Skin epidermis (tissue), 12 donors: ENCODE data around the gene MCM7.

Experiments
- H3K27ac ChIP-seq, 21 experiments: fragments of 200-600 bp; sonication (generic) in 11 of 21; one replicate each; pipeline ENCODE4 v1.5.0; 2020; ENCODE audit warnings: mild to moderate bottlenecking in 3 of 21, inconsistent platforms in 2 of 21, moderate library complexity in 2 of 21
- H3K4me3 ChIP-seq, 7 experiments: fragments of 200-600 bp; sonication (generic) in 2 of 7; one replicate each; pipeline ENCODE4 v1.5.0; 2020; ENCODE audit warnings: inconsistent platforms in 2 of 7, mild to moderate bottlenecking in 2 of 7, moderate library complexity in 1 of 7

Gene MCM7

DNA sequence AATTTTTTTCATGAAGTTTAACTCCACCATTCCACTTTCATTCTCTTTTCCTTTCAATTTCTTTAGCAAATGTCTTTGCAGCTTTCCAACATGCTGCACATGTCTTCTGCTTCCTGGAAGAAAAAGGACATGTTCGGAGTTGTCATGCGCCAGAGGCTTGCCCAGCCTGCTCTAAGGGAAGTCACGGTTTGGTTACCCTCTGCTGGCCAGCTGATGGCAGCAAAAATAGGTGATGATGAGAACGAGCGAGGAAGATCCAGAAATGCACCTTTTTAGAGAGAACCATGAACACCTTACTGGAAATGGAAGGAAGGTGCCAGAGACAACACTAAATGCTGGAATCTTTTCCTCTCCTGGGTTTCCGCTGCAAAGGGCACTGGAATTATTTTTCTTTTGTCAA is 56.5 kb downstream of the MCM7 start:
- Histone ChIP-seq H3K27ac (no peak overlapping the region), H3K4me3 (no peak overlapping the region)
